Muscle layer of colon (tissue), 2 donors: Measurements from ENCODE around the gene COL5A1.

ENCODE experiments used
- H3K27ac ChIP-seq: one replicate; pipeline ENCODE4 v1.7.0; 2013; ENCODE audit warnings: low read depth, mild to moderate bottlenecking, low read length, moderate library complexity
- H3K27me3 ChIP-seq, 2 donors: one replicate each; pipeline ENCODE4 v1.7.0; 2013; ENCODE audit warnings: low read length in 2 of 2, mild to moderate bottlenecking in 2 of 2; ENCODE audit not compliant: insufficient read depth in 2 of 2, control insufficient read depth in 1 of 2
- H3K36me3 ChIP-seq: one replicate; pipeline ENCODE4 v1.7.0; 2013; ENCODE audit warnings: mild to moderate bottlenecking, low read length; ENCODE audit not compliant: insufficient read depth
- H3K4me1 ChIP-seq: one replicate; pipeline ENCODE4 v1.7.0; 2013; ENCODE audit warnings: mild to moderate bottlenecking, low read length; ENCODE audit not compliant: insufficient read depth
- H3K4me3 ChIP-seq, 2 donors: one replicate each; pipeline ENCODE4 v1.7.0; 2013; ENCODE audit warnings: low read length in 2 of 2, low read depth in 1 of 2, mild to moderate bottlenecking in 1 of 2, moderate library complexity in 1 of 2
- H3K9ac ChIP-seq: one replicate; pipeline ENCODE4 v1.7.0; 2013; ENCODE audit warnings: low read length
- H3K9me3 ChIP-seq: one replicate; pipeline ENCODE4 v1.7.0; 2013; ENCODE audit warnings: mild to moderate bottlenecking, low read length
- donor health status: abdominal sarcoma.
- donor health status: Adenocarcinoma of cecum.

COL5A1 gene

GRCh38 chr9:134742822-134743535 lies 101.4 kb downstream of the COL5A1 start:
- peaks cover 55% of the 10 kb centered on the region for H3K36me3 ChIP-seq
- H3K4me1 ChIP-seq = no peaks in the 10 kb centered on the region
- no peak overlapping the region for H3K4me3 ChIP-seq
- no peak overlapping the region for H3K27ac ChIP-seq
- no peaks in the 10 kb centered on the region for H3K27me3 ChIP-seq
- no peak overlapping the region for H3K9ac ChIP-seq
- no peaks in the 10 kb centered on the region for H3K9me3 ChIP-seq

GRCh38 chr9:134743853-134744252 lies 102.2 kb downstream of the COL5A1 start:
- no peaks in the 10 kb centered on the region for H3K27me3 ChIP-seq
- H3K27ac ChIP-seq = no peak overlapping the region
- no peak overlapping the region for H3K4me3 ChIP-seq
- no peaks in the 10 kb centered on the region for H3K4me1 ChIP-seq
- H3K9me3 ChIP-seq = no peaks in the 10 kb centered on the region
- peaks cover 60% of the 10 kb centered on the region for H3K36me3 ChIP-seq
- H3K9ac ChIP-seq = no peak overlapping the region

- no peak overlapping the region for H3K27ac ChIP-seq
- H3K27me3 ChIP-seq = no peaks in the 10 kb centered on the region
- H3K9ac ChIP-seq = no peak overlapping the region
- no peak overlapping the region for H3K4me3 ChIP-seq
- no peaks in the 10 kb centered on the region for H3K4me1 ChIP-seq
- peaks cover 64% of the 10 kb centered on the region for H3K36me3 ChIP-seq
- no peaks in the 10 kb centered on the region for H3K9me3 ChIP-seq
These were observed 103.0 kb downstream of the COL5A1 start for GRCh38 chr9:134744385-134745295.

GRCh38 chr9:134747951-134748489 lies 106.4 kb downstream of the COL5A1 start:
- H3K4me3 ChIP-seq = no peak overlapping the region
- peaks cover 79% of the 10 kb centered on the region for H3K36me3 ChIP-seq

GRCh38 chr9:134748591-134748990 lies 107.0 kb downstream of the COL5A1 start:
- Histone ChIP-seq H3K4me3 (no peak overlapping the region), H3K4me1 (no peaks in the 10 kb centered on the region), H3K27me3 (no peaks in the 10 kb centered on the region), H3K9me3 (no peaks in the 10 kb centered on the region), H3K36me3 (peaks cover 79% of the 10 kb centered on the region), H3K9ac (no peak overlapping the region), H3K27ac (no peak overlapping the region)

More at GRCh38 chr9:134747951-134748489, 106.4 kb downstream of the COL5A1 start:
- Histone ChIP-seq H3K4me1 (no peaks in the 10 kb centered on the region), H3K27ac (no peak overlapping the region), H3K9ac (no peak overlapping the region), H3K27me3 (no peaks in the 10 kb centered on the region), H3K9me3 (no peaks in the 10 kb centered on the region)

GRCh38 chr9:134750450-134751155 lies 109.0 kb downstream of the COL5A1 start:
- Histone ChIP-seq H3K4me1 (no peaks in the 10 kb centered on the region), H3K9me3 (no peaks in the 10 kb centered on the region), H3K9ac (no peak overlapping the region), H3K4me3 (no peak overlapping the region), H3K27ac (no peak overlapping the region), H3K36me3 (peaks cover 61% of the 10 kb centered on the region), H3K27me3 (no peaks in the 10 kb centered on the region)

GRCh38 chr9:134751622-134752021 lies 110.0 kb downstream of the COL5A1 start:
- H3K9me3 ChIP-seq = no peaks in the 10 kb centered on the region
- H3K4me3 ChIP-seq = no peak overlapping the region
- no peaks in the 10 kb centered on the region for H3K4me1 ChIP-seq
- no peak overlapping the region for H3K27ac ChIP-seq
- peaks cover 56% of the 10 kb centered on the region for H3K36me3 ChIP-seq
- no peak overlapping the region for H3K9ac ChIP-seq
- H3K27me3 ChIP-seq = no peaks in the 10 kb centered on the region

GRCh38 chr9:134752471-134753168 lies 111.0 kb downstream of the COL5A1 start:
- H3K36me3 ChIP-seq = peaks cover 52% of the 10 kb centered on the region
- H3K27ac ChIP-seq = no peak overlapping the region
- no peaks in the 10 kb centered on the region for H3K27me3 ChIP-seq
- H3K9me3 ChIP-seq = no peaks in the 10 kb centered on the region
- H3K9ac ChIP-seq = no peak overlapping the region
- no peaks in the 10 kb centered on the region for H3K4me1 ChIP-seq
- no peak overlapping the region for H3K4me3 ChIP-seq

GRCh38 chr9:134753191-134753590 lies 111.6 kb downstream of the COL5A1 start:
- Histone ChIP-seq H3K36me3 (peaks cover 52% of the 10 kb centered on the region), H3K4me3 (no peak overlapping the region), H3K27ac (no peak overlapping the region), H3K9me3 (no peaks in the 10 kb centered on the region), H3K4me1 (no peaks in the 10 kb centered on the region), H3K27me3 (no peaks in the 10 kb centered on the region), H3K9ac (no peak overlapping the region)

- Histone ChIP-seq H3K27me3 (no peaks in the 10 kb centered on the region), H3K9me3 (no peaks in the 10 kb centered on the region), H3K4me1 (no peaks in the 10 kb centered on the region), H3K9ac (no peak overlapping the region), H3K27ac (no peak overlapping the region), H3K4me3 (no peak overlapping the region), H3K36me3 (peaks cover 47% of the 10 kb centered on the region)
These were observed 113.8 kb downstream of the COL5A1 start for GRCh38 chr9:134755221-134755907.
